ENCODE measurements around the gene ERI3.

ERI3 gene

DNA sequence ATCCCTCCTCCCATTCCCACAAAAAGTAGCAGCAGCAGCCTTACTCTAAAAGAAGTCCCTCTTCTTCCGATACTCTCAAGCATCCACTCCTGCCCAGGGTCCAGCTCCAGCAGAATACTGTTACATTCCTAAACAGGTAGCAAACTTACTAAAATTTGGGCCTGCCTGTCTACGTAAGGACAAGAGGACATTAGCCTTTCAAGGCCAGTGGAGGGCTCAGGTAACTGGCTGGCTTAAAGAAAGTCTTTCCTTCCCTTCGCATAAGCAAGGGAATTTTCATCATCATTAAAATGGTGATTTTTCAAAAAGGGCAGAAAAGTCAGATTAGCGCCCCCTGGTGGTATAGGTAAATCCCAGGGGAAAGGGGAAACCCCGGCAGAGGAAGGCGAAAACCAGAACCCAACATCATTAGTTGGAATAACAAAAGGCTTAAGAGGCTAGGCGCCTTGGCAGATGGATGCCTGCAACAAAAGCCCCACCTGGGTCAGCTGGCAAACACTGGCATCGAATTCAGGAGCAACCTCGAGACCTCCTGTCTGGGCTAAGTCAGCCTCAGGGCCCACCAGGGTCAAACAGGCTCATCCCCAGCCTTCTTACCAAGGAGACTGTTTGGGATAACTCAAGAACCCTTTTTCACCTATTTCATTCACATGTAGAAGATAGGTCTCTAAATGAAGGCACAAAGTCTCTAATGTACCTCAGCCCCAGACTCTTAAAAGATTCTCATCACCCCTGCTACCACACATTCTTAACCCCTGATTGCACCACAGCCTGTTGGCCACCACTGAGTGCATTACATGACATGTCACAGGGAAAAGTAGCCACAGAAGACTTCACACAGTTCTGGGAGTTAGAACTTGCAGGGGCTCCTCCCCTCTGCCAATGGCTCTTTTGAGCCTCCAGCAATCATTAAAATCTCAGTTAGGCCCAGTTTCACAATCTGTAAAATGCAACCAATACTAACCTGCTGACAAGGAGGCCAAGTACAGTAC is 36.7 kb downstream of the ERI3 start:
- DNase-seq, result peak; percentile 61
- peaks cover 16% of the 10 kb centered on the region for H3K36me3 Mint-ChIP-seq
- H3K4me1 Mint-ChIP-seq, result peaks cover 12% of the 10 kb centered on the region
- no peak overlapping the region for H3K27ac Mint-ChIP-seq
- H3K9me3 Mint-ChIP-seq, result no peaks in the 10 kb centered on the region
- H3K4me3 Mint-ChIP-seq, result no peak overlapping the region
- H3K27me3 Mint-ChIP-seq, result no peaks in the 10 kb centered on the region
- CTCF ChIA-PET, result interaction anchor here (0.7 to 3.0 kb wide), 12 partner anchors 8 to 103 kb away, joined by 3 to 25 read pairs (median 4); no protein-coding TSS in a partner anchor

DNA sequence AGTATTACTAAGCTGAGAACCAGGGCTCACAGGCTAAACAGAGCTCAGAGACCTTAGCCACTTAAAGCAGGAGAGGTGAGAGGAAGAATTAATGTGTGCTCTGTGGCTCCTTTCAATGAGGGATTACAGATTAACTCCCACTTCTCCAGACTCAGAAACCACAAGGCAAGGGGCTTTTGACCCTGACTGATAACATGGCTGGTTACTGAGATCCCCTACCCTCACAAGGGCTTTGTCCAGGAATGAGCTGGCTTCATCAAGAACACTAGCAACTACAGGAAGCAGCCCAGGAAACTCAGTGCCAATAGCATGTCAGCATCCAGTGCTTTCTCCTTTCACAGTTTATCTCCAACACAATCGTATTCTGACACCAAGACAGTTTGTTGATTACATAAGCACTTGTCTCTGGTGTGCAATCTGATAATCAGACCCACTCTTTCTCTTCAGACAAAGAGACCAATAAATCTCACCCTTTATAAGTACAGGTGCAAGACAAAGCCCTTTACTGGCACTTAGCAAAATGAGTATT is 38.8 kb downstream of the ERI3 start:
- peaks cover 12% of the 10 kb centered on the region for H3K4me1 Mint-ChIP-seq
- no peak for DNase-seq
- peaks cover 16% of the 10 kb centered on the region for H3K36me3 Mint-ChIP-seq
- peak overlapping the region; percentile 69 for H3K27ac Mint-ChIP-seq
- CTCF ChIA-PET, result interaction anchor here (1.2 to 3.1 kb wide), 4 partner anchors 10 to 104 kb away, joined by 3 to 21 read pairs (median 10); no protein-coding TSS in a partner anchor
- H3K27me3 Mint-ChIP-seq, result no peaks in the 10 kb centered on the region
- no peaks in the 10 kb centered on the region for H3K9me3 Mint-ChIP-seq
- H3K4me3 Mint-ChIP-seq, result no peak overlapping the region

DNA sequence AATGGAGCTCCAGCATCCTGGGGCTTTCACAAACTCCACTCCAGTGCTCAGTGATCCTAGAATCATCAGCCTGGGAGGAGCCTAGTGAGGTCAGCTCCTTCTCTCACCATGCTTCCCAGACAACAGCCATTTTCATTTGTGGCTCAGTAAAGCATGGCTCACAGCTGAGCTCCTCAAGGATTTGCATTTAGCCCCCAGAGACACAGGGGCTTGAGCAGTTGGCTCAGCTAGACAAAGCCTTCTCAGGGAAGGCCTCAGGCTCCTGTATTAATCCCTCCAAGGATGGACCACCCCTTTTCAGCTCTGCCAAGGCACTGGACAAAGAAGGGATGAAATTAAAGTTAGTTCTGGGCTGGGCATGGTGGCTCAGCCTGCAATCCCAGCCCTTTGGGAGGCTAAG is 39.5 kb downstream of the ERI3 start:
- H3K27me3 Mint-ChIP-seq, result no peaks in the 10 kb centered on the region
- no peak overlapping the region for H3K4me3 Mint-ChIP-seq
- H3K27ac Mint-ChIP-seq, result no peak overlapping the region
- CTCF ChIA-PET, result interaction anchor here (0.9 to 3.1 kb wide), 7 partner anchors 9 to 223 kb away, joined by 3 to 21 read pairs (median 3); partner anchors contain the start of gene DMAP1
- H3K36me3 Mint-ChIP-seq, result peaks cover 16% of the 10 kb centered on the region
- DNase-seq, result no peak
- H3K9me3 Mint-ChIP-seq, result no peaks in the 10 kb centered on the region
- peaks cover 12% of the 10 kb centered on the region for H3K4me1 Mint-ChIP-seq

DNA sequence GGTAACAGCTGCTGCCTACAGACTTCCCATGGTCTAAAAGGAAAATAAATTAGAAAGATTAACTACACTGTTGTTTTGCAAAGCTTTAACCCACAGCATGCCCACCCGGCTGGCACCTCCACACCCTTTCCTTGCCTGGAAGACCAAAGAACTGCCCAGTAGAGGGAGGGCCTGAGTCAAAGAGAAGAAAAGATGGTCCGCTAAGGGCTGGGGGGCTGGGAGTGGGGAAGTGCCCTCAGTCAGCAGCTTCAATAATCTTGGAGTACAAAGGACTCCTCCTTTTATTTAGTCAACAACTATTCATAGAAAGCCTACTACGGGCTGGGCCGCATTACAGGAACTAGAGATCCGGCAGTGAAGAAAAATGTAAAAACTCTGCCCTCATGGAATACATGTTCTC is 40.6 kb downstream of the ERI3 start:
- Mint-ChIP-seq H3K27ac (no peak overlapping the region), H3K9me3 (no peaks in the 10 kb centered on the region), H3K4me3 (no peak overlapping the region), H3K36me3 (peaks cover 19% of the 10 kb centered on the region), H3K27me3 (no peaks in the 10 kb centered on the region), H3K4me1 (peaks cover 20% of the 10 kb centered on the region)
- no peak for DNase-seq
- CTCF ChIA-PET, result interaction anchor here (1.0 to 3.1 kb wide), 5 partner anchors 8 to 102 kb away, joined by 3 to 21 read pairs (median 3); partner anchors contain the start of gene DMAP1

DNA sequence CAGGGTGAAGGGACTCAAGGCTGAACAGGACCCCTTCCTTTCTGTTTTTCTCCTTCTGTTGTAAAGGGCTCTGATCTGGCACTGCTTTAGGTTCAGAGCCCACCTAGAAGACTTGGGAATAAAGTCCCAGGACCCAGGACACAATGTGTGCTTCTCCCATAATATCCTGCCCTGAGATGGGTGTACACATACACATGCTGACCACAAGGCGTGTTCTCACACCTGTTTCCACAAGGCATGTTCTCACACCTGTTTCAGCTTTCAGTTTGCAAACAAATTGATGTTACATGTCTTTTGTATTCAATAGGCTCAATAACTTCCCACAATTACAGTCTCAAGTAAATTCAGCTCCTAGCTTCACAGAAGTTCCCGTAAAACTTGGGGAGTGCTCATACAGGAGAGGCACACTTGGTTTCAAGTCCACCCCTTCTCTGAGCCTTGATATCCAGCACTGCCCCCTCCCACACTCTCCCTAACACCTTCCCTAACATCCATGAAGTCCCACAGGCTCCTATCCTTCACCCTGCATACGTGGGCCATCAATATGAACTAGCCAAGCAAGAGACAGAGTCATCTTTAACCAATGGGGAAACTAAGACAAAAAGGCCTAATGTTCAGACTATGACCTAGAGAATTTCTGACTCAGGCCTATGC is 41.7 kb downstream of the ERI3 start:
- H3K27ac Mint-ChIP-seq, result no peak overlapping the region
- H3K36me3 Mint-ChIP-seq, result peaks cover 16% of the 10 kb centered on the region
- H3K4me1 Mint-ChIP-seq, result peaks cover 20% of the 10 kb centered on the region
- H3K27me3 Mint-ChIP-seq, result no peaks in the 10 kb centered on the region
- DNase-seq, result no peak
- no peaks in the 10 kb centered on the region for H3K9me3 Mint-ChIP-seq
- CTCF ChIA-PET, result interaction anchor here (0.9 to 1.0 kb wide), 2 partner anchors 9 to 96 kb away, joined by 3 read pairs; no protein-coding TSS in a partner anchor
- no peak overlapping the region for H3K4me3 Mint-ChIP-seq

DNA sequence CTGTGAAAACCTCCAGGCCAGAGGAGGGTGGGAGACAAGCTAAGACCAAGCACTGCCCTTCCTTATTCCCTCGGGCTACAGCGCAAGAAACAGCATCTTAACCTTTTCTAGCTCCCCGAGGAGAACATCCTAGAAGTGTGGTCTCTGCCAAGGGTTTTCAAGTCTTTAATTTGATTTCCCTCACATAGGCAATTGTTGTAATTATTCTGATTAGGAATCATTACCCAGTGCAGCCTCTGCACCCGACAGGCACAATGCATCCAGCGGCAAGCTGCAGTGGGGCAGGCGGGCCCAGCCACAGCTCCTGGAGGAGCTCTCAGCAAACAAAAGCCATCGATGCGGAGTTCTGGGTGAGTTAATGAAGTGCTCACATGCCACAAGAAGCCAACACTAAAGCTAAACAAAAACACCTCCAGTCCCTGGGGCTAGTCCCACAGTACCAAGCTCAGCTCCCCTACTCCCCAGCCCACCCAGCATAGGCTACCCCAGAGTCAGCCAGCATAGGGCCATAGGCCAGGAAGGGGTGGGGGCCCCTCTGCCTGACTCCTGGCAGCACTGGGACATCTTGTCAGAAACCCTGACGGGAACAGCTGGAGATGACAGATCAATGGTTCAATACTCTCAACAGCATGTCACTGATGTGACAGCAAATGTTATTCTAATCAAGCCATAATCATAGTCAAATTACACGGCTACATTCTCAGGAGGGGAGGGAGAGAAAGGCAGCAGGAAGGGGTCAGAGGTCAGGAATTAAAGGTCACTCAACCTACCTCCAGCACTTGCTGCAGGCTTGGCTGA is 42.5 kb downstream of the ERI3 start:
- Mint-ChIP-seq H3K9me3 (no peaks in the 10 kb centered on the region), H3K36me3 (peaks cover 15% of the 10 kb centered on the region), H3K4me3 (no peak overlapping the region), H3K4me1 (peaks cover 14% of the 10 kb centered on the region), H3K27ac (no peak overlapping the region), H3K27me3 (no peaks in the 10 kb centered on the region)
- DNase-seq, result no peak
- CTCF ChIA-PET, result interaction anchor here (0.9 to 1.5 kb wide), 4 partner anchors 8 to 95 kb away, joined by 3 to 5 read pairs (median 4); no protein-coding TSS in a partner anchor

DNA sequence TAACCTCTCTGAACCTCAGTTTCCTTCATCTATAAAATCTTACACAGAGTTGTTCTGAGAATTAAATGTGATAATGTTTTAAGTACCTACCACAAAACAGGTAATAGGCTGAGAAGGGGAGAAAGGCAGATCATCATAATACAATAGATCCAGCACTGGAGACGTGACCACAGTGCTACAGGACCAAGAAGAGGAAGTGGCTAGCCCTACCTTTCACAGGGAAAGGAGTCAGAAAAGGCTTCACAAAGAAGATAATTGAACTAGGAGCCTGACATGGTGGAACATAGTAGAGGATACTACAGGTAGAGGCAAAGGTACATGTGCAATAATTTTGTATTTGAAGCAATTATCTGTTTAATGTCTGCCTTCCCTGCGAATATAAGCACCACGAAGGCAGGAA is 45.1 kb downstream of the ERI3 start:
- no peaks in the 10 kb centered on the region for H3K27me3 Mint-ChIP-seq
- no peaks in the 10 kb centered on the region for H3K9me3 Mint-ChIP-seq
- DNase-seq, result no peak
- H3K27ac Mint-ChIP-seq, result no peak overlapping the region
- H3K4me1 Mint-ChIP-seq, result peaks cover 32% of the 10 kb centered on the region
- no peak overlapping the region for H3K4me3 Mint-ChIP-seq
- H3K36me3 Mint-ChIP-seq, result peaks cover 26% of the 10 kb centered on the region
- CTCF ChIA-PET, result interaction anchor here (1.0 kb wide), 1 partner anchor 61 kb away, joined by 3 read pairs; no protein-coding TSS in a partner anchor

DNA sequence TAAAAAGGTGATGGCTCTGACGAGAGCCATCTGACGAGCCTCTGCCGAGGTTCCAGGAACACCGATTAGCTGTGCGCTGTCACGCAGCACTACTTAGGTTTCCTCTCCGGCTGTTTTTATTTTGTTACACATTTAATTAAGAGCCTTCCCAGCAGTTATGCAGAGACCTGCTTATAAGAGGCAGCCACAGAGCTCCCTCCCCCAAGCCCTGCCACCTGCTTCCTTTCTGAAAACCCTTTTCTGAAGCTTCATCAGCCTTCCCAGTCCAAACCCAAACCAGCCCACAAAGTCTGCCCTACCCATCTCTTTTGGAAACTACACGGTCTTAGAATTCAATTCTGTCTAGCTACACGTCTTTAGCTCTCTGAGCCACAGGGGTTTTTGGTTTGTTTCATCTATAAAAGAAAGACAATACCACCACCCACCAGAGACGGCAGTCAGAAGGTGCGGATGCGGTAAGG is 49.1 kb downstream of the ERI3 start:
- Mint-ChIP-seq H3K9me3 (no peaks in the 10 kb centered on the region), H3K27me3 (no peaks in the 10 kb centered on the region), H3K4me3 (peak overlapping the region; percentile 6), H3K4me1 (peaks cover 50% of the 10 kb centered on the region), H3K27ac (peak overlapping the region; percentile 91), H3K36me3 (peaks cover 45% of the 10 kb centered on the region)
- DNase-seq, result peak; percentile 75
- CTCF ChIA-PET, result interaction anchor here (0.6 to 2.2 kb wide), 10 partner anchors 9 to 92 kb away, joined by 3 to 18 read pairs (median 3); no protein-coding TSS in a partner anchor

DNA sequence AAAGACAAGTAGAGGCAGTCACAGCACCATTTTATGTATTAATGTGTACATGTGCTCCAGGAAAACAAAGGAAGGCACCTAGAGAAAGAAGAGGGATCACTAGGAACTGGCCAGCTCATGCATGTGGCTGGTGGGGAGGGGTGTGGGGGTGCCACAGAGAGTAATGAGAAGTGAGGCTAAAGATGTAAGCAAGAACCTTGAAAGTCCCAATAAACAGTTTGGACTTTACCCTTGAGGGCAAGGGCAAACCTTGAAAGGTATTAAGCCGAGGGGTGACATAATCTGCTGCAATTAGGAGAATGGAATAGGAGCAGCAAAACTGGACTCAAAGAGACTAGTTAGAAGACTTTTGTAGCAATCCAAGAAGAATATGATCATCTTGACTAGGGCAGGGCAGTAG is 51.5 kb downstream of the ERI3 start:
- H3K4me3 Mint-ChIP-seq, result no peak overlapping the region
- H3K27ac Mint-ChIP-seq, result peak overlapping the region; percentile 91
- H3K9me3 Mint-ChIP-seq, result no peaks in the 10 kb centered on the region
- CTCF ChIA-PET, result no interaction called here
- no peak for DNase-seq
- H3K4me1 Mint-ChIP-seq, result peaks cover 42% of the 10 kb centered on the region
- H3K36me3 Mint-ChIP-seq, result peaks cover 40% of the 10 kb centered on the region
- H3K27me3 Mint-ChIP-seq, result no peaks in the 10 kb centered on the region

DNA sequence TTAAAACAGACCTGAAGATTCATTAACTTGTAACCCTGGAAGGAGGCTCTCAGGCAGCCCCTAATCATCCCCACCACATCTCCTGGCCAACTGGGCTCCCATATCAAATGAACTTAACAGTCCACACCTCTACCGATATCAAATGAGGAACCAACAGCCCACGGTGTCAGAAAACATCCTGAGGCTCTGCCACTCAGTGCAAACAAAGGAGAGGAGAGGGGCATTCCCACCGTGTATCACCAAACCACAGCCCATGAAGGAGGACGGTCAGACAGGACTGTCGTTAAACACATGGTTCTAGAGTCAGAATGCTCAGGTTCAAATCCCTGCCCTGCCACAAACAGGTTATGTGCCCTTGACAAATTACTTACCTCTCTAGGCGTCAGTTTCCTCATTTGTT is 52.5 kb downstream of the ERI3 start:
- DNase-seq, result no peak
- Mint-ChIP-seq H3K27ac (no peak overlapping the region), H3K36me3 (peaks cover 33% of the 10 kb centered on the region), H3K4me3 (no peak overlapping the region), H3K4me1 (peaks cover 42% of the 10 kb centered on the region), H3K9me3 (no peaks in the 10 kb centered on the region), H3K27me3 (no peaks in the 10 kb centered on the region)
- CTCF ChIA-PET, result no interaction called here

DNA sequence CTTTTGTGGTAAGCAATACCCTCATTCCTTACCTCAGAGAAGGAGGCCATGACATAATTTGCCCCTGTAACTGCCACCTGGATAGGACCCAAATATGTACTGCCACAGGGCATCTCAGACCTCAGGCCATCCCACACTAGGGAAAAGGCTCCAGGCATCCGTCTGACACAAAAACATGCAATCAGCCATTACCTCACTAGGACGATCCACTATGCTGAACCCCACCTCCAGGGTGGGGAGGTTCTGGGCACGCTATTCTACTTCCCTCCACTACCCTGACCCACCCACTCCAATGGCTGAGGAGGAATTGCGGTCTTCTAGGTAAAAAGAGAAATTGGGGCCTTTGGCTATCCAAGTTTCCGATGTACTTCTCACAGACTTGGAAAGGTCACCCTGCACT is 53.6 kb downstream of the ERI3 start:
- Mint-ChIP-seq H3K27me3 (no peaks in the 10 kb centered on the region), H3K9me3 (no peaks in the 10 kb centered on the region), H3K27ac (no peak overlapping the region), H3K4me1 (peaks cover 32% of the 10 kb centered on the region), H3K4me3 (no peak overlapping the region), H3K36me3 (peaks cover 24% of the 10 kb centered on the region)
- CTCF ChIA-PET, result no interaction called here
- DNase-seq, result no peak

DNA sequence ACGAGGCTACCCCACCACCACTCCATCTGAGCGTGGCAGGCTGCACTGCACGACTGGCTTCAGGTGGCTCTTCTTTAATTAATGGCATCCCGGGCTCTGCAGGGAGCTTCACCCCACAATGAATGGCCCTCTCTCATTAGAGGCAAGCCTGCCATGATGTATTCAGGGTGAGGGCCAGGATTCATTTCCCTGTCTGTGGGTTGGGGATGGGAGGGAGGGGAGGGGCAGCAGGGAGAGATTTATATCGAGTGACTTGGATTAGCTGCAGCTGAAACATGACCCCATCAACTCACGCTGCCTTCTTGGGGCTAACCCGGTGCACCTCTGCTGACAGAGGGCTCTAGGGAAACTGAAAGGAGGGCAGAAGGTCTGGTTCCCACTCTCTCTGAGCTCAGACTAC is 54.2 kb downstream of the ERI3 start:
- Mint-ChIP-seq H3K4me3 (no peak overlapping the region), H3K9me3 (no peaks in the 10 kb centered on the region), H3K4me1 (peaks cover 26% of the 10 kb centered on the region), H3K27ac (no peak overlapping the region), H3K27me3 (no peaks in the 10 kb centered on the region), H3K36me3 (peaks cover 20% of the 10 kb centered on the region)
- CTCF ChIA-PET, result no interaction called here
- DNase-seq, result no peak

DNA sequence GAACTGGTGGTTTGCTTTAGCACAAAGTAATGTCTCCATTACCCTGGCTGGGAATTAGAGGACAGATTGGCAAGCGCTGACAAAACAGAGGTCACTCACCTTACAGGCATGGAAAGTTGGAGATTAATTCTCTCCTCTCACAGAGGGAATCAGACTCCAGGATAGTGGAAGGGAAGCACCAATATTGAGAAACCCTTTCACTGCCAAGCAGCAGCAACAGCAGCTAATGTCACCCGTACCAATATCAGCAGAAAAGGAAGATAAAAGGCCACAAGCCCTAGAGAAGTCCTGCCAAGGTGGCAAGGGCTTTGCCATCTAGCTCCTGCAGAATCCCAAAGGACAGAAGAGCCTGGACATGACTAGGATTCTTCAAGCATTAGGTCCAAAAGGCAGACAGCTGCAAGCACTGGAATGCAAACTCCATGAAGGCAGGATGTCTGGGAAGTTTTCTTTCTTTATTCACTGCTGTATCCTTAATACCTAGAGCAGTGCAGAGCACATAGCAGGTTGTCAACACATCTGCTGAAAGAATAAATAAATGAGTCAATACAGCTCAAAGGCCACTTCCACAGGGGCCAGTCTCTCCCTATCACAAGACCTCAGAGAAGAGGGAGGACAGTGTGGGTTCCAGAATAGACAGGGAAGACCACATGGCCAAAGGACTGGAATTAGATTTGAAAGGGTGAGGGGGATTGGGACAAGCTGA is 57.2 kb downstream of the ERI3 start:
- H3K27me3 Mint-ChIP-seq, result no peaks in the 10 kb centered on the region
- CTCF ChIA-PET, result no interaction called here
- no peaks in the 10 kb centered on the region for H3K4me1 Mint-ChIP-seq
- DNase-seq, result no peak
- H3K27ac Mint-ChIP-seq, result no peak overlapping the region
- H3K9me3 Mint-ChIP-seq, result no peaks in the 10 kb centered on the region
- H3K4me3 Mint-ChIP-seq, result no peak overlapping the region
- no peaks in the 10 kb centered on the region for H3K36me3 Mint-ChIP-seq

Measured in activated naive CD4-positive, alpha-beta T cell treated with anti-CD3 and anti-CD28 coated beads, Interleukin-2, amount 10 ng/mL, durations not matched to agents 7 days and 5 days (primary cell).